ENCODE results near the gene LYRM9.

- TF ChIP-seq CTCF (IDR thresholded peaks at IDR 0.05) (peak; percentile 3), EZH2phosphoT487 (IDR thresholded peaks at IDR 0.05) (no peak)
Measured at GRCh38 chr17:27919079-27919478, 25.9 kb upstream of the LYRM9 start.
